ENCODE measurements around the gene TAF1C.
A peak's percentile ranks its signal among the peaks of the same experiment; 100 is the strongest.

The TAF1C gene

DNA sequence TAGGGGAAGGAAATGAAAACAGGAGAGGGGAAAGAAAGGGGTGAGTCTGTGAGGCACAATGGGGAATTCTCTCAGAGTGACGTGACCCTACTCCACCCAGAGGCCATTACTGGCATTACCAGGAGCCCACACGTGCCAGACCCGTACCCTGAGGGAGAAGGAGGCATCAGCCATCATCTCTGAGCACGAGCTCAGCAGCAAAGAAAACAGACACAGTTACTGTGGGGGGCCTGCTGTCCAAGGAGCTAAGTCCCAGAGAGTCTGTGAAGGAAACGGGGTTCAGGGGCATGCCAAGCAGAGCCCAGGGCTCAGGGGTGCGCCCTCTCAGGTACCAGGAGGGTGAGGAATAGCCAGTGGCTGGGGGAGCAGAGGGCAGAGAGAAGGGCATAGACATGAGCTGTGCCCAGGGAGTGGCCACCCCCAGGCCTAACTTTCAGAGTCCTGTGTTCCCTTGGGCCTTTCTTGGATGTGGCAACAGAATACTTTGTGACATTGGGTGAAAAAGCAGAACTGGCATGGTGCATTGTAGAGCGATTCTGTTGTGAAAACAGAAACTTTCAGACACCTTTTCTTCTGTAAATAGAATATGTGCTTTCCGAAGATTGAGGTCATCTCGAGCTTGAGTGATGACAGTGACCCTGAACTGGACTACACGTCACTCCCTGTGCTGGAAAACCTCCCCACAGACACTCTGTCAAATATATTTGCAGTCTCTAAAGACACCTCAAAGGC lies 11.3 kb downstream of the TAF1C start (continued):
- TF ChIP-seq ZNF239 (tag by site-specific recombination; IDR thresholded peaks at IDR 0.05) (no peak), ZNF654 (tag by site-specific recombination; IDR thresholded peaks at IDR 0.05; ENCODE audit: low read depth) (peak; percentile 39), ZNF610 (tag by site-specific recombination; IDR thresholded peaks at IDR 0.05; ENCODE audit: borderline replicate concordance) (no peak), PRDM1 (tag by site-specific recombination; IDR thresholded peaks at IDR 0.05) (0 out of 2 replicates have a peak, but pooled peaks have one; percentile 36), GLIS1 (tag by site-specific recombination; IDR thresholded peaks at IDR 0.05) (0 out of 2 replicates have a peak, but pooled peaks have one; percentile 8), ZNF585B (tag by site-specific recombination; IDR thresholded peaks at IDR 0.05) (no peak), ZFHX2 (tag by site-specific recombination; conservative IDR thresholded peaks at IDR 0.05) (no peak), ZNF19 (tag by site-specific recombination; IDR thresholded peaks at IDR 0.05; ENCODE audit: low read depth) (no peak), ZNF266 (tag by site-specific recombination; IDR thresholded peaks at IDR 0.05; ENCODE audit: low read depth) (no peak), TRIM28 (IDR thresholded peaks at IDR 0.05; ENCODE audit: borderline replicate concordance, low read length) (no peak), ZNF626 (tag by site-specific recombination; IDR thresholded peaks at IDR 0.05) (no peak)
- TF ChIP-seq, protein P1, sequence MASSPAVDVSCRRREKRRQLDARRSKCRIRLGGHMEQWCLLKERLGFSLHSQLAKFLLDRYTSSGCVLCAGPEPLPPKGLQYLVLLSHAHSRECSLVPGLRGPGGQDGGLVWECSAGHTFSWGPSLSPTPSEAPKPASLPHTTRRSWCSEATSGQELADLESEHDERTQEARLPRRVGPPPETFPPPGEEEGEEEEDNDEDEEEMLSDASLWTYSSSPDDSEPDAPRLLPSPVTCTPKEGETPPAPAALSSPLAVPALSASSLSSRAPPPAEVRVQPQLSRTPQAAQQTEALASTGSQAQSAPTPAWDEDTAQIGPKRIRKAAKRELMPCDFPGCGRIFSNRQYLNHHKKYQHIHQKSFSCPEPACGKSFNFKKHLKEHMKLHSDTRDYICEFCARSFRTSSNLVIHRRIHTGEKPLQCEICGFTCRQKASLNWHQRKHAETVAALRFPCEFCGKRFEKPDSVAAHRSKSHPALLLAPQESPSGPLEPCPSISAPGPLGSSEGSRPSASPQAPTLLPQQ (tag by site-specific recombination; IDR thresholded peaks at IDR 0.05): no peak

DNA sequence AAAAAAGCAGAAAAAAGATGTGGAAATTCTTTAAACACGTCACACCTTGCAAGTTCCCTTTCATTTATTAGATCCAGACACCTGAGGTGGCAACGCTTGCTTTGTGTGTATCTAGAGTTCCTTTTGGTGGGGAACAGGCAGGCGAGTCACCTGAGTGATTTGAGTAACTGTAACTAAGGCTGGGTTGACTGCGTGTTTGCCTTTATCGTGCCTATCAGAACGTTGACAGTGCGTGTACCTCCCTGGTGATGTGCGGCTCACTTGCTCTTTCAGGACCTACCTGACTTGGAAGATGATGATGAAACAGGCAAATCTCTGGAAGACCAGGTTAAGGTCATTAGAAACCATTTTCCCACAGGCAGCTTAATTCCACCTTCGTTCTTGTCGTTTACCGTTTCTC lies 12.5 kb downstream of the TAF1C start:
- Histone ChIP-seq H3K4me1 (ENCODE audit: control insufficient read depth, insufficient read depth, low read length) (peaks cover 9% of the 10 kb centered on the region), H3K27ac (ENCODE audit: extremely low read depth, low read depth, low read length) (no peak overlapping the region), H3K36me3 (ENCODE audit: control insufficient read depth in 2 of 2, insufficient read depth in 1 of 2, low read length in 2 of 2) (peaks cover 0 to 14% of the 10 kb centered on the region in 2 experiments; a peak in 1 of 3 replicates), H3K4me3 (ENCODE audit: low read depth, low read length) (no peak overlapping the region), H3K9me3 (ENCODE audit: control insufficient read depth, insufficient read depth, low read depth, low read length) (no peaks in the 10 kb centered on the region)
- ChIA-PET POLR2A (no interaction called here), CTCF (interaction anchor here (0.7 to 6.7 kb wide), 9 partner anchors 12 to 209 kb away, joined by 3 to 65 read pairs (median 4); partner anchors contain the start of genes MBTPS1 and TAF1C)
- TF ChIP-seq ZSCAN16 (tag by site-specific recombination; IDR thresholded peaks at IDR 0.05): no peak
- no peak for TF ChIP-seq ZNF654 (tag by site-specific recombination; IDR thresholded peaks at IDR 0.05; ENCODE audit: low read depth)
- TF ChIP-seq ZNF843 (tag by site-specific recombination; IDR thresholded peaks at IDR 0.05): no peak
- no peak for TF ChIP-seq ZNF391 (tag by site-specific recombination; IDR thresholded peaks at IDR 0.05; ENCODE audit: borderline replicate concordance, low read depth)
- TF ChIP-seq, protein P2, sequence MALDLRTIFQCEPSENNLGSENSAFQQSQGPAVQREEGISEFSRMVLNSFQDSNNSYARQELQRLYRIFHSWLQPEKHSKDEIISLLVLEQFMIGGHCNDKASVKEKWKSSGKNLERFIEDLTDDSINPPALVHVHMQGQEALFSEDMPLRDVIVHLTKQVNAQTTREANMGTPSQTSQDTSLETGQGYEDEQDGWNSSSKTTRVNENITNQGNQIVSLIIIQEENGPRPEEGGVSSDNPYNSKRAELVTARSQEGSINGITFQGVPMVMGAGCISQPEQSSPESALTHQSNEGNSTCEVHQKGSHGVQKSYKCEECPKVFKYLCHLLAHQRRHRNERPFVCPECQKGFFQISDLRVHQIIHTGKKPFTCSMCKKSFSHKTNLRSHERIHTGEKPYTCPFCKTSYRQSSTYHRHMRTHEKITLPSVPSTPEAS (tag by site-specific recombination; IDR thresholded peaks at IDR 0.05): no peak
- TF ChIP-seq, protein P3, sequence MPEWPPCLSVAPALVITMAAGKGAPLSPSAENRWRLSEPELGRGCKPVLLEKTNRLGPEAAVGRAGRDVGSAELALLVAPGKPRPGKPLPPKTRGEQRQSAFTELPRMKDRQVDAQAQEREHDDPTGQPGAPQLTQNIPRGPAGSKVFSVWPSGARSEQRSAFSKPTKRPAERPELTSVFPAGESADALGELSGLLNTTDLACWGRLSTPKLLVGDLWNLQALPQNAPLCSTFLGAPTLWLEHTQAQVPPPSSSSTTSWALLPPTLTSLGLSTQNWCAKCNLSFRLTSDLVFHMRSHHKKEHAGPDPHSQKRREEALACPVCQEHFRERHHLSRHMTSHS (tag by site-specific recombination; IDR thresholded peaks at IDR 0.05): no peak
- TF ChIP-seq, protein P4, sequence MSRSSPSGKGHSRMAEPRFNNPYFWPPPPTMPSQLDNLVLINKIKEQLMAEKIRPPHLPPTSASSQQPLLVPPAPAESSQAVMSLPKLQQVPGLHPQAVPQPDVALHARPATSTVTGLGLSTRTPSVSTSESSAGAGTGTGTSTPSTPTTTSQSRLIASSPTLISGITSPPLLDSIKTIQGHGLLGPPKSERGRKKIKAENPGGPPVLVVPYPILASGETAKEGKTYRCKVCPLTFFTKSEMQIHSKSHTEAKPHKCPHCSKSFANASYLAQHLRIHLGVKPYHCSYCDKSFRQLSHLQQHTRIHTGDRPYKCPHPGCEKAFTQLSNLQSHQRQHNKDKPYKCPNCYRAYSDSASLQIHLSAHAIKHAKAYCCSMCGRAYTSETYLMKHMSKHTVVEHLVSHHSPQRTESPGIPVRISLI (tag by site-specific recombination; IDR thresholded peaks at IDR 0.05): no peak
- no peak for TF ChIP-seq ZBTB17 (tag by site-specific recombination; IDR thresholded peaks at IDR 0.05)
- no peak for TF ChIP-seq ZNF433 (tag by site-specific recombination; IDR thresholded peaks at IDR 0.05; ENCODE audit: low read depth)
- TF ChIP-seq, protein P5, sequence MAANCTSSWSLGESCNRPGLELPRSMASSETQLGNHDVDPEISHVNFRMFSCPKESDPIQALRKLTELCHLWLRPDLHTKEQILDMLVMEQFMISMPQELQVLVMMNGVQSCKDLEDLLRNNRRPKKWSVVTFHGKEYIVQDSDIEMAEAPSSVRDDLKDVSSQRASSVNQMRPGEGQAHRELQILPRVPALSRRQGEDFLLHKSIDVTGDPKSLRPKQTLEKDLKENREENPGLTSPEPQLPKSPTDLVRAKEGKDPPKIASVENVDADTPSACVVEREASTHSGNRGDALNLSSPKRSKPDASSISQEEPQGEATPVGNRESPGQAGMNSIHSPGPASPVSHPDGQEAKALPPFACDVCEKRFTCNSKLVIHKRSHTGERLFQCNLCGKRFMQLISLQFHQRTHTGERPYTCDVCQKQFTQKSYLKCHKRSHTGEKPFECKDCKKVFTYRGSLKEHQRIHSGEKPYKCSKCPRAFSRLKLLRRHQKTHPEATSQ (tag by site-specific recombination; IDR thresholded peaks at IDR 0.05): no peak
- TF ChIP-seq ZNF16 (tag by site-specific recombination; IDR thresholded peaks at IDR 0.05; ENCODE audit: low read depth): no peak
- TF ChIP-seq ZBTB7A (tag by site-specific recombination; IDR thresholded peaks at IDR 0.05; ENCODE audit: low read depth): no peak
